ENCODE measurements around the gene DSCAML1.

DSCAML1 gene

GRCh38 chr11:117658809-117659208, 138.2 kb downstream of the DSCAML1 start:
- DNase-seq: no peak
- Histone ChIP-seq H3K27ac (no peak overlapping the region), H3K36me3 (replicated peaks) (no peaks in the 10 kb centered on the region), H3K27me3 (replicated peaks) (no peaks in the 10 kb centered on the region), H3K4me3 (ENCODE audit: low read depth, low read length) (no peak overlapping the region)
- no peak for TF ChIP-seq CTCF (IDR thresholded peaks at IDR 0.05; ENCODE audit: low read depth, low read length, missing control alignments)
- in situ Hi-C loops (cut with HindIII; ENCODE audit: low pct_ligation_motif_present, low sequenced_read_pairs): no loop called here

DNA sequence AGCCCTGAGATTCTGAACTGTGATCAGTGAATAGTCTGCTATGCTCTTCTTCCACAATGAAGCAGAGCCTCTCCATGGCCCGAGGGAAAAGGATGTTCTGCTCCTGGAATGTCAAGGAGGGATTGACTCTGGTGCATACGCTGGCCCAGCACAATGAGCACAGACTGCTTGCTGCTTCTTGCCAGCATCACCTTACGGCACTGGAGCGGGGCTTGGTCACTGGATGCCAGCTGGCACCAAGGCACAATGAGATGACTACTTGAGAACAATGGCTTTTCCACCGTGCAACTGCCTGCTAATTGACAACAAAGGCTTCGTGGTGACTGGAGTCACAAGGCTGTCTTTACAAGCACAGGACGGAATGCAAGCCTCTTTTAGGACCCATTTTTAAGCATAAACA, 139.2 kb downstream of the DSCAML1 start:
- no peak for DNase-seq
- Histone ChIP-seq H3K36me3 (replicated peaks) (no peaks in the 10 kb centered on the region), H3K27me3 (replicated peaks) (no peaks in the 10 kb centered on the region), H3K27ac (no peak overlapping the region), H3K4me3 (ENCODE audit: low read depth, low read length) (no peak overlapping the region)
- no peak for TF ChIP-seq CTCF (IDR thresholded peaks at IDR 0.05; ENCODE audit: low read depth, low read length, missing control alignments)
- in situ Hi-C loops (cut with HindIII; ENCODE audit: low pct_ligation_motif_present, low sequenced_read_pairs): no loop called here

DNA sequence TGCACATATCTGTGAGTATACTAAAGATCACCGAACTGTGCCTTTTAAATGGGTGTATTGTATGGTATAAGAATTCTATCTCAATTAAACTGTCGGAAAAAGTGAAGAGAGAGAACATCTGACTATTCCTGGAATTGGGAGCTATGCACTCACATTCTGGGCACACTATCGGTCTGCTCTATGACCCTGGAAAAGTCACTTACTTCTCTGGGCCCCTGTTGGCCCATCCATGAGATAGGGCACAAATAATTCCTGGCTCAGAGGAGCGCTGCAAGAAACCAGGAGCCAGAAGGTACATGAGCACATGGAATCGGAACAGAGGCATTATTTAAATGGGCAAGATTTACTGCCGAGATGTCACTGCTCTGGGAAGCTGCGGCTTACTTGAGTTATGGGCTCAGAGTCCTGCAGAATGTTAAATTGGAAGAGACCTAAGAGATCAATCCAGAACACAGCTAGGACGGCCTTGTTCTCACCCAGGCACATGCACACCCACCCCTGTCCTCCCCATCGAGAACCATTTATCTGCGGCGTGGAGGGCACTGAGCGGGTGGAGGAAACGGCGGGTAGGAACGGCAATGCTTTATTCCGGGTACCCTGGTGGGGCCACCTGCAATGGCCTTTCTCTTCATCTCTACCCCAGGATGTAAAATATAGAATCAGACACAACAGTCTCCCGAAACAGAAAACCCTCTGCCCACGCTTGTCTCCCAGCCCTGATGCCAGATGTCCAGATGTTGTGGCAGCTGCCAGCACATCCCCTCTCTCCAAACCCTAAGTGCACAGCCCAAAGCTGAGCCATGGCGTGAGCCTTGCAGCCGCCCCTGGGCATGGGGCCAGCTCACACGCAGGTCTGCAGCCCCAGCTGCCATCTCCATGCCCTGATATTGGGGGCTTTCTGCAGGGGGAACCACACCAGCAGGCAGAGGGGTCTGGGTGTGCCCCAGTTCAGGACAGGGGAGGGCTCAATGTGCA, 142.4 kb downstream of the DSCAML1 start:
- DNase-seq: no peak
- no peaks in the 10 kb centered on the region for H3K27me3 ChIP-seq (replicated peaks)
- no peaks in the 10 kb centered on the region for H3K36me3 ChIP-seq (replicated peaks)
- in situ Hi-C loops (cut with HindIII; ENCODE audit: low pct_ligation_motif_present, low sequenced_read_pairs): no loop called here
- no peak overlapping the region for H3K4me3 ChIP-seq (ENCODE audit: low read depth, low read length)
- no peak overlapping the region for H3K27ac ChIP-seq
- no peak for TF ChIP-seq CTCF (IDR thresholded peaks at IDR 0.05; ENCODE audit: low read depth, low read length, missing control alignments)

- TF ChIP-seq CTCF (IDR thresholded peaks at IDR 0.05; ENCODE audit: low read depth, low read length, missing control alignments): no peak
- Histone ChIP-seq H3K4me3 (ENCODE audit: low read depth, low read length) (no peak overlapping the region), H3K36me3 (replicated peaks) (no peaks in the 10 kb centered on the region), H3K27ac (no peak overlapping the region), H3K27me3 (replicated peaks) (no peaks in the 10 kb centered on the region)
- in situ Hi-C loops (cut with HindIII; ENCODE audit: low pct_ligation_motif_present, low sequenced_read_pairs): no loop called here
- no peak for DNase-seq
Observed at GRCh38 chr11:117652521-117652920, 144.5 kb downstream of the DSCAML1 start.

- TF ChIP-seq CTCF (IDR thresholded peaks at IDR 0.05; ENCODE audit: low read depth, low read length, missing control alignments): no peak
- H3K27ac ChIP-seq: no peak overlapping the region
- H3K27me3 ChIP-seq (replicated peaks): no peaks in the 10 kb centered on the region
- no peak for DNase-seq
- no peaks in the 10 kb centered on the region for H3K36me3 ChIP-seq (replicated peaks)
- H3K4me3 ChIP-seq (ENCODE audit: low read depth, low read length): no peak overlapping the region
- in situ Hi-C loops (cut with HindIII; ENCODE audit: low pct_ligation_motif_present, low sequenced_read_pairs): no loop called here
Observed at GRCh38 chr11:117649296-117650055, 147.5 kb downstream of the DSCAML1 start.

All from brain microvascular endothelial cell (primary cell).